Measurements from ENCODE around the gene USP6NL. TPM values are rescaled to one million over a fixed set of nuclear protein-coding genes. Genes with fewer than 3 reads are reported as not detected.
A peak's percentile ranks its signal among the peaks of the same experiment; 100 is the strongest.

The USP6NL gene
- total RNA-seq, 2 donors from 2014 or later: 9.6 to 10.5 TPM

GRCh38 chr10:11533328-11533781, 78.1 kb downstream of the USP6NL start:
- peak in 1 of 2 donors; percentile 42 for TF ChIP-seq CTCF (IDR thresholded peaks at IDR 0.05)
- H3K9me3 ChIP-seq: no peaks in the 10 kb centered on the region
- H3K27me3 ChIP-seq: no peaks in the 10 kb centered on the region
- peak overlapping the region; percentile 19 to 24 for H3K27ac ChIP-seq
- no peaks in the 10 kb centered on the region for H3K36me3 ChIP-seq
- no peak for DNase-seq (ENCODE audit: low spot score)
- H3K4me1 ChIP-seq: peaks cover 0 to 9% of the 10 kb centered on the region in 2 donors
- no peak overlapping the region for H3K4me3 ChIP-seq

GRCh38 chr10:11532306-11532705, 79.1 kb downstream of the USP6NL start:
- no peak for TF ChIP-seq CTCF (IDR thresholded peaks at IDR 0.05)
- no peak for DNase-seq (ENCODE audit: low spot score)
- Histone ChIP-seq H3K27me3 (no peaks in the 10 kb centered on the region), H3K36me3 (no peaks in the 10 kb centered on the region), H3K4me3 (no peak overlapping the region), H3K27ac (peak overlapping the region; percentile 18 to 19), H3K9me3 (no peaks in the 10 kb centered on the region), H3K4me1 (peaks cover 0 to 13% of the 10 kb centered on the region in 2 donors)

GRCh38 chr10:11530806-11531205, 80.6 kb downstream of the USP6NL start:
- no peaks in the 10 kb centered on the region for H3K9me3 ChIP-seq
- DNase-seq (ENCODE audit: low spot score): no peak
- no peak overlapping the region for H3K4me3 ChIP-seq
- no peaks in the 10 kb centered on the region for H3K36me3 ChIP-seq
- H3K4me1 ChIP-seq: peaks cover 0 to 13% of the 10 kb centered on the region in 2 donors
- TF ChIP-seq CTCF (IDR thresholded peaks at IDR 0.05): no peak
- no peaks in the 10 kb centered on the region for H3K27me3 ChIP-seq
- peak overlapping the region in 1 of 2 donors; percentile 13 for H3K27ac ChIP-seq

GRCh38 chr10:11529276-11529903, 82.1 kb downstream of the USP6NL start:
- Histone ChIP-seq H3K4me1 (peaks cover 0 to 13% of the 10 kb centered on the region in 2 donors), H3K9me3 (no peaks in the 10 kb centered on the region), H3K36me3 (no peaks in the 10 kb centered on the region), H3K4me3 (no peak overlapping the region), H3K27me3 (no peaks in the 10 kb centered on the region), H3K27ac (no peak overlapping the region)
- DNase-seq (ENCODE audit: low spot score): no peak
- no peak for TF ChIP-seq CTCF (IDR thresholded peaks at IDR 0.05)

GRCh38 chr10:11528286-11528685, 83.2 kb downstream of the USP6NL start:
- no peaks in the 10 kb centered on the region for H3K9me3 ChIP-seq
- H3K27ac ChIP-seq: peak overlapping the region; percentile 3 to 34
- no peaks in the 10 kb centered on the region for H3K27me3 ChIP-seq
- H3K4me1 ChIP-seq: peaks cover 0 to 13% of the 10 kb centered on the region in 2 donors
- no peak for DNase-seq (ENCODE audit: low spot score)
- TF ChIP-seq CTCF (IDR thresholded peaks at IDR 0.05): no peak
- H3K36me3 ChIP-seq: no peaks in the 10 kb centered on the region
- H3K4me3 ChIP-seq: peak overlapping the region in 1 of 2 donors; percentile 1

Measured in right atrium auricular region (tissue), 2 donors.